Measurements from ENCODE around the gene ANKRD13A. TPM values are rescaled to one million over a fixed set of nuclear protein-coding genes. Genes with fewer than 3 reads are reported as not detected.

The ANKRD13A gene
- total and polyA plus RNA-seq, 2 of the 8 experiments (the other 6 are each of a cell fraction or from before 2014, with no cell fraction given): 16.8 to 21.4 TPM

GRCh38 chr12:109963330-109963729 is 35.9 kb upstream of the ANKRD13A start:
- H2BK120ac ChIP-seq (replicated peaks; ENCODE audit: low read depth, low read length): no peak overlapping the region
- no peak overlapping the region for H3K23ac ChIP-seq (ENCODE audit: insufficient read length)
- ChIA-PET CTCF (ENCODE audit: partially characterized antibody) (interaction anchor here (1.0 to 2.2 kb wide), 4 partner anchors 30 to 111 kb away, joined by 3 to 6 read pairs (median 4); no protein-coding TSS in a partner anchor), POLR2A (ENCODE audit: partially characterized antibody) (interaction anchor here (1.7 kb wide), 1 partner anchor 10 kb away, joined by 4 read pairs; no protein-coding TSS in a partner anchor)
- no peak overlapping the region for H3K9ac ChIP-seq (replicated peaks in 1 of 4; ENCODE audit: extremely low read depth in 1 of 4, low read depth in 3 of 4, low read length in 3 of 4)
- no peak overlapping the region for H3K14ac ChIP-seq (ENCODE audit: insufficient read length)
- H3K18ac ChIP-seq (ENCODE audit: extremely low read depth, low read length): no peak overlapping the region
- no peak overlapping the region for H2BK20ac ChIP-seq (ENCODE audit: low read length)
- H2BK12ac ChIP-seq (ENCODE audit: low read depth, low read length): no peak overlapping the region
- no peaks in the 10 kb centered on the region for H3K79me1 ChIP-seq (ENCODE audit: low read depth, low read length)
- DNase-seq (ENCODE audit: low read depth in 1 of 2, low spot score in 2 of 2): no peak
- no peak overlapping the region for H3K4me3 ChIP-seq (ENCODE audit: extremely low read depth in 1 of 4, insufficient read depth in 2 of 4, low read depth in 3 of 4, low read length in 4 of 4)
- H2BK15ac ChIP-seq (ENCODE audit: low read length): no peak overlapping the region
- peaks cover 0 to 13% (median 2%) of the 10 kb centered on the region in 4 experiments; a peak in 2 of 8 replicates for H3K36me3 ChIP-seq (ENCODE audit: control insufficient read depth in 2 of 4, insufficient read depth in 4 of 4, low read length in 3 of 4)
- no peak overlapping the region for H3K4me2 ChIP-seq (ENCODE audit: insufficient read depth in 1 of 2, low read depth in 2 of 2, low read length in 2 of 2)
- no peak overlapping the region for H3K56ac ChIP-seq (replicated peaks; ENCODE audit: insufficient read length, low read depth, low read length)
- H4K5ac ChIP-seq (ENCODE audit: insufficient read length, low read depth, low read length): no peak overlapping the region
- no peaks in the 10 kb centered on the region for H3K9me3 ChIP-seq (ENCODE audit: insufficient read depth in 2 of 2, low read depth in 1 of 2, low read length in 1 of 2)
- H4K20me1 ChIP-seq (replicated peaks in 1 of 2; ENCODE audit: control insufficient read depth in 1 of 2, insufficient read depth in 2 of 2, low read length in 2 of 2): no peaks in the 10 kb centered on the region
- no peak overlapping the region for H4K8ac ChIP-seq (ENCODE audit: extremely low read depth, insufficient read depth, low read length)
- no peaks in the 10 kb centered on the region for H3K4me1 ChIP-seq (replicated peaks in 1 of 4; ENCODE audit: control insufficient read depth in 3 of 4, insufficient read depth in 4 of 4, low read length in 3 of 4)
- no peak for FAIRE-seq
- no peak overlapping the region for H3K4ac ChIP-seq (replicated peaks; ENCODE audit: insufficient read length, low read depth, low read length)
- H3K79me2 ChIP-seq (ENCODE audit: control insufficient read depth in 1 of 2, insufficient read depth in 2 of 2, low read length in 2 of 2): no peaks in the 10 kb centered on the region
- no peak overlapping the region for H4K91ac ChIP-seq (replicated peaks; ENCODE audit: insufficient read length, low read length)
- no peak overlapping the region for H2AK5ac ChIP-seq (ENCODE audit: low read depth, low read length)
- no peak overlapping the region for H2AFZ ChIP-seq (ENCODE audit: low read length)
- no peaks in the 10 kb centered on the region for H3K27me3 ChIP-seq (replicated peaks in 1 of 4; ENCODE audit: control insufficient read depth in 3 of 4, extremely low read depth in 1 of 4, insufficient read depth in 3 of 4, low read length in 3 of 4)
- H2BK5ac ChIP-seq (ENCODE audit: low read depth, low read length): no peak overlapping the region
- no peak overlapping the region for H3K27ac ChIP-seq (ENCODE audit: low read depth, low read length)
- 95% methylated on average over 1 of the region's 1 CpG; no CpG with 5 or more reads in 1 of the 2 experiments for WGBS, 2 experiments (ENCODE audit: extremely low coverage in 1 of 2, insufficient coverage in 1 of 2, insufficient read length in 1 of 2, insufficient replicate concordance in 2 of 2, low coverage in 1 of 2, low lambda C conversion rate in 2 of 2, missing lambda C conversion rate in 1 of 2)
- no peaks in the 10 kb centered on the region for H3K23me2 ChIP-seq (ENCODE audit: low read depth, low read length)
- TF ChIP-seq TAF7 (optimal IDR thresholded peaks at IDR 0.05; ENCODE audit: borderline replicate concordance, low read depth, low read length) (no peak), CBX5 (IDR thresholded peaks at IDR 0.05; ENCODE audit: low read depth, low read length) (no peak), EZH2 (IDR thresholded peaks at IDR 0.05; ENCODE audit: low read depth, low read length, severe bottlenecking) (no peak), MAFK (IDR thresholded peaks at IDR 0.05; ENCODE audit: low read depth, low read length) (no peak), HDAC2 (IDR thresholded peaks at IDR 0.05; ENCODE audit: borderline replicate concordance in 1 of 2, low read depth in 2 of 2, low read length in 2 of 2) (no peak), POLR2A (IDR thresholded peaks at IDR 0.05; ENCODE audit: control extremely low read depth in 1 of 2, low read depth in 2 of 2, low read length in 2 of 2) (no peak), KDM1A (IDR thresholded peaks at IDR 0.05; ENCODE audit: borderline replicate concordance, low read length) (no peak), SUZ12 (IDR thresholded peaks at IDR 0.05; ENCODE audit: low read length) (no peak), ATF3 (IDR thresholded peaks at IDR 0.05; ENCODE audit: insufficient read depth, low read depth, low read length) (no peak), RNF2 (IDR thresholded peaks at IDR 0.05; ENCODE audit: borderline replicate concordance, low read depth, low read length, missing control alignments, poor library complexity, severe bottlenecking) (no peak), TAF1 (IDR thresholded peaks at IDR 0.05; ENCODE audit: low read depth, low read length) (no peak), KDM4A (IDR thresholded peaks at IDR 0.05; ENCODE audit: low read depth, low read length, severe bottlenecking) (no peak), GABPA (IDR thresholded peaks at IDR 0.05; ENCODE audit: borderline replicate concordance, insufficient read depth, low read length) (no peak)

Data from H1 (cell line).